GM23338 (cell line): Measurements from ENCODE around the gene WDR54. TPM values are rescaled to one million over a fixed set of nuclear protein-coding genes. Genes with fewer than 3 reads are reported as not detected.

Experiments used
- ATAC-seq: fragments of 200-7000 bp; cut with Tn5 transposase; 3 replicates; pipeline ENCODE4 v1.9.1; 2020
- DNase-seq: peaks from one replicate; pipeline ENCODE4 v3.0.0-alpha.2; 2015; ENCODE audit warnings: low spot score
- H2AFZ ChIP-seq: fragments of 200-600 bp; sonication (generic); 2 replicates; pipeline ENCODE4 v1.8.0; 2016; ENCODE audit warnings: antibody characterized with exemption, mild to moderate bottlenecking, moderate library complexity
- H3F3A ChIP-seq: fragments of 200-600 bp; sonication (generic); replicated peaks from 2 replicates; pipeline ENCODE4 v1.8.0; 2017; ENCODE audit warnings: antibody characterized with exemption, mixed run types, low read depth
- H3K27ac ChIP-seq: fragments of 200-600 bp; sonication (generic); 2 replicates; pipeline ENCODE4 v1.6.1; 2016; ENCODE audit warnings: low read depth
- H3K27me3 ChIP-seq: fragments of 200-600 bp; sonication (generic); 2 replicates; pipeline ENCODE4 v1.8.0; 2016; ENCODE audit warnings: mild to moderate bottlenecking, mixed run types, moderate library complexity; ENCODE audit not compliant: insufficient read depth
- H3K36me3 ChIP-seq: fragments of 200-600 bp; sonication (generic); 2 replicates; pipeline ENCODE4 v1.8.0; 2016; ENCODE audit warnings: mild to moderate bottlenecking; ENCODE audit not compliant: insufficient read depth
- H3K4me1 ChIP-seq: fragments of 200-600 bp; sonication (generic); 2 replicates; pipeline ENCODE4 v1.8.0; 2016; ENCODE audit warnings: mild to moderate bottlenecking, moderate library complexity; ENCODE audit not compliant: insufficient read depth
- H3K4me2 ChIP-seq: fragments of 200-600 bp; sonication (generic); 2 replicates; pipeline ENCODE4 v1.7.1; 2017; ENCODE audit warnings: mixed run types
- H3K4me3 ChIP-seq: fragments of 200-600 bp; sonication (generic); 2 replicates; pipeline ENCODE4 v1.6.1; 2016; ENCODE audit warnings: mixed run types
- H3K79me2 ChIP-seq: fragments of 200-600 bp; sonication (generic); replicated peaks from 2 replicates; pipeline ENCODE4 v1.8.0; 2017; ENCODE audit warnings: mild to moderate bottlenecking; ENCODE audit not compliant: insufficient read depth
- H3K9me2 ChIP-seq: fragments of 200-600 bp; sonication (generic); 2 replicates; pipeline ENCODE4 v1.8.0; 2017; ENCODE audit not compliant: insufficient read depth
- H4K20me1 ChIP-seq: fragments of 200-600 bp; sonication (generic); replicated peaks from 2 replicates; pipeline ENCODE4 v1.8.0; 2017; ENCODE audit warnings: mild to moderate bottlenecking; ENCODE audit not compliant: insufficient read depth
- H3K27ac Mint-ChIP-seq: 2 replicates; pipeline ENCODE4 v1.8.0; 2020; ENCODE audit warnings: inconsistent platforms, mild to moderate bottlenecking, moderate library complexity, mixed read lengths
- H3K27me3 Mint-ChIP-seq: 3 replicates; pipeline ENCODE4 v1.8.0; 2022; ENCODE audit warnings: low read depth, mild to moderate bottlenecking, moderate library complexity, mixed read lengths, inconsistent platforms; ENCODE audit not compliant: insufficient read depth, poor library complexity
- H3K36me3 Mint-ChIP-seq: 3 replicates; pipeline ENCODE4 v1.8.0; 2021; ENCODE audit warnings: low read depth, mild to moderate bottlenecking, inconsistent platforms, moderate library complexity, mixed read lengths
- H3K4me1 Mint-ChIP-seq: 3 replicates; pipeline ENCODE4 v1.8.0; 2020; ENCODE audit warnings: mild to moderate bottlenecking, inconsistent platforms, mixed read lengths
- H3K4me3 Mint-ChIP-seq: 3 replicates; pipeline ENCODE4 v1.8.0; 2021; ENCODE audit warnings: moderate library complexity, mild to moderate bottlenecking, inconsistent platforms, mixed read lengths
- H3K9me3 Mint-ChIP-seq: 3 replicates; pipeline ENCODE4 v1.8.0; 2020; ENCODE audit warnings: moderate library complexity, mild to moderate bottlenecking, inconsistent platforms, mixed read lengths
- EZH2 ChIP-seq: fragments of 200-600 bp; sonication (generic); IDR thresholded peaks from one replicate; pipeline ENCODE4 v1.8.0; 2017; ENCODE audit warnings: antibody characterized with exemption, mild to moderate bottlenecking, low read depth; ENCODE audit not compliant: unreplicated experiment
- EZH2phosphoT487 ChIP-seq: fragments of 200-600 bp; sonication (generic); IDR thresholded peaks from one replicate; pipeline ENCODE4 v1.8.1; 2018; ENCODE audit warnings: antibody characterized with exemption; ENCODE audit not compliant: unreplicated experiment
- JUNB ChIP-seq: IDR thresholded peaks from one replicate; pipeline ENCODE4 v1.6.1; 2016; ENCODE audit warnings: antibody characterized with exemption; ENCODE audit not compliant: unreplicated experiment
- POLR2AphosphoS5 ChIP-seq: IDR thresholded peaks from 2 replicates; pipeline ENCODE4 v1.6.1; 2016; ENCODE audit warnings: antibody characterized with exemption, low read depth
- ZNF114 ChIP-seq: fragments of 250-450 bp; sonication (Bioruptor Pico); IDR thresholded peaks from 2 replicates; pipeline ENCODE4 v1.5.0; 2020; ENCODE audit warnings: mild to moderate bottlenecking, moderate library complexity
- polyA plus RNA-seq: library from polyadenylated mRNA; unstranded; fragments of >200 nt; fragmentation: Nextera tagmentation; extraction: Ambion mirVana; gene quantifications from 2 replicates; pipeline ENCODE4 v1.2.1, GENCODE V29; 2016
- total RNA-seq: library from RNA; depleted of rRNA; stranded (reverse); fragments of >200 nt; shearing (Covaris generic); gene quantifications from 2 replicates; pipeline ENCODE4 v1.2.3, GENCODE V29; 2014
- TF ChIP-seq, protein P1 (sequence below): IDR thresholded peaks from 2 replicates; pipeline ENCODE4 v1.6.1; 2016; ENCODE audit warnings: antibody characterized with exemption
- TF ChIP-seq, protein P2 (sequence below): fragments of 250-450 bp; sonication (Bioruptor Pico); IDR thresholded peaks from 2 replicates; pipeline ENCODE4 v1.5.0; 2020; ENCODE audit warnings: mild to moderate bottlenecking, moderate library complexity
- TF ChIP-seq, protein P3 (sequence below): IDR thresholded peaks from one replicate; pipeline ENCODE4 v1.6.1; 2018; ENCODE audit warnings: antibody characterized with exemption; ENCODE audit not compliant: unreplicated experiment

The WDR54 gene
- total and polyA plus RNA-seq, 2 experiments from 2014 or later = 41.3 to 42.6 TPM

DNA sequence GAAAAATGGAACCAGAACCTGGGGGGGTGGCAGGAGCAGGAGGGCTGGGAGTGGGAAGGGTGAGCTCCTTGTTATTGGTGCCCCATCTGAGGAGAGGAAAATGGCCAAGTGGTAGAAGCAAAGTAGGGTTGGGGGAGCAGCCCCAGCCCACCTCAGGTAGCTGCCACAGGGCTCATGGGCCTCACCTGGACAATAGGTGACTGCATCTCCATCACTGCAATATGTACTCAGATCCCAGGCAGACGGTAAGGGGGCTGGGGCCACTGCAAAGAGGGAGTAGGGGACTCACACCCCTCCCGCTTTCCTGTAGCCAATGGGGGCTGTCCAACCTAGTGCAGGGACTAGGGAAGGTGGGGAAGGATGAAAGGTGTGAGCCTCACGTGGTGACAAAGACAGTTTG is 4.3 kb upstream of the WDR54 start:
- Histone ChIP-seq H3K9me2 (no peaks in the 10 kb centered on the region), H3K27me3 (peaks cover 41% of the 10 kb centered on the region), H3K79me2 (no peaks in the 10 kb centered on the region), H3K4me1 (peaks cover 16% of the 10 kb centered on the region), H2AFZ (no peak overlapping the region), H4K20me1 (no peaks in the 10 kb centered on the region), H3K36me3 (no peaks in the 10 kb centered on the region), H3K4me3 (no peak overlapping the region), H3F3A (peaks cover 6% of the 10 kb centered on the region; the same call in 1 of the 2 replicates), H3K4me2 (no peak overlapping the region), H3K27ac (no peak overlapping the region)
- Mint-ChIP-seq H3K4me3 (no peak overlapping the region), H3K9me3 (no peaks in the 10 kb centered on the region), H3K27ac (no peak overlapping the region), H3K27me3 (peaks cover 47% of the 10 kb centered on the region), H3K4me1 (peaks cover 16% of the 10 kb centered on the region; the same call in 2 of the 3 replicates), H3K36me3 (no peaks in the 10 kb centered on the region)
- ATAC-seq (no peak), DNase-seq (no peak)
- TF ChIP-seq, protein P1, sequence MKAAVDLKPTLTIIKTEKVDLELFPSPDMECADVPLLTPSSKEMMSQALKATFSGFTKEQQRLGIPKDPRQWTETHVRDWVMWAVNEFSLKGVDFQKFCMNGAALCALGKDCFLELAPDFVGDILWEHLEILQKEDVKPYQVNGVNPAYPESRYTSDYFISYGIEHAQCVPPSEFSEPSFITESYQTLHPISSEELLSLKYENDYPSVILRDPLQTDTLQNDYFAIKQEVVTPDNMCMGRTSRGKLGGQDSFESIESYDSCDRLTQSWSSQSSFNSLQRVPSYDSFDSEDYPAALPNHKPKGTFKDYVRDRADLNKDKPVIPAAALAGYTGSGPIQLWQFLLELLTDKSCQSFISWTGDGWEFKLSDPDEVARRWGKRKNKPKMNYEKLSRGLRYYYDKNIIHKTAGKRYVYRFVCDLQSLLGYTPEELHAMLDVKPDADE = no peak
- TF ChIP-seq EZH2 (no peak), EZH2phosphoT487 (no peak), JUNB (no peak), ZNF114 (CRISPR knock-in tag) (no peak), POLR2AphosphoS5 (no peak)
- TF ChIP-seq, protein P2, sequence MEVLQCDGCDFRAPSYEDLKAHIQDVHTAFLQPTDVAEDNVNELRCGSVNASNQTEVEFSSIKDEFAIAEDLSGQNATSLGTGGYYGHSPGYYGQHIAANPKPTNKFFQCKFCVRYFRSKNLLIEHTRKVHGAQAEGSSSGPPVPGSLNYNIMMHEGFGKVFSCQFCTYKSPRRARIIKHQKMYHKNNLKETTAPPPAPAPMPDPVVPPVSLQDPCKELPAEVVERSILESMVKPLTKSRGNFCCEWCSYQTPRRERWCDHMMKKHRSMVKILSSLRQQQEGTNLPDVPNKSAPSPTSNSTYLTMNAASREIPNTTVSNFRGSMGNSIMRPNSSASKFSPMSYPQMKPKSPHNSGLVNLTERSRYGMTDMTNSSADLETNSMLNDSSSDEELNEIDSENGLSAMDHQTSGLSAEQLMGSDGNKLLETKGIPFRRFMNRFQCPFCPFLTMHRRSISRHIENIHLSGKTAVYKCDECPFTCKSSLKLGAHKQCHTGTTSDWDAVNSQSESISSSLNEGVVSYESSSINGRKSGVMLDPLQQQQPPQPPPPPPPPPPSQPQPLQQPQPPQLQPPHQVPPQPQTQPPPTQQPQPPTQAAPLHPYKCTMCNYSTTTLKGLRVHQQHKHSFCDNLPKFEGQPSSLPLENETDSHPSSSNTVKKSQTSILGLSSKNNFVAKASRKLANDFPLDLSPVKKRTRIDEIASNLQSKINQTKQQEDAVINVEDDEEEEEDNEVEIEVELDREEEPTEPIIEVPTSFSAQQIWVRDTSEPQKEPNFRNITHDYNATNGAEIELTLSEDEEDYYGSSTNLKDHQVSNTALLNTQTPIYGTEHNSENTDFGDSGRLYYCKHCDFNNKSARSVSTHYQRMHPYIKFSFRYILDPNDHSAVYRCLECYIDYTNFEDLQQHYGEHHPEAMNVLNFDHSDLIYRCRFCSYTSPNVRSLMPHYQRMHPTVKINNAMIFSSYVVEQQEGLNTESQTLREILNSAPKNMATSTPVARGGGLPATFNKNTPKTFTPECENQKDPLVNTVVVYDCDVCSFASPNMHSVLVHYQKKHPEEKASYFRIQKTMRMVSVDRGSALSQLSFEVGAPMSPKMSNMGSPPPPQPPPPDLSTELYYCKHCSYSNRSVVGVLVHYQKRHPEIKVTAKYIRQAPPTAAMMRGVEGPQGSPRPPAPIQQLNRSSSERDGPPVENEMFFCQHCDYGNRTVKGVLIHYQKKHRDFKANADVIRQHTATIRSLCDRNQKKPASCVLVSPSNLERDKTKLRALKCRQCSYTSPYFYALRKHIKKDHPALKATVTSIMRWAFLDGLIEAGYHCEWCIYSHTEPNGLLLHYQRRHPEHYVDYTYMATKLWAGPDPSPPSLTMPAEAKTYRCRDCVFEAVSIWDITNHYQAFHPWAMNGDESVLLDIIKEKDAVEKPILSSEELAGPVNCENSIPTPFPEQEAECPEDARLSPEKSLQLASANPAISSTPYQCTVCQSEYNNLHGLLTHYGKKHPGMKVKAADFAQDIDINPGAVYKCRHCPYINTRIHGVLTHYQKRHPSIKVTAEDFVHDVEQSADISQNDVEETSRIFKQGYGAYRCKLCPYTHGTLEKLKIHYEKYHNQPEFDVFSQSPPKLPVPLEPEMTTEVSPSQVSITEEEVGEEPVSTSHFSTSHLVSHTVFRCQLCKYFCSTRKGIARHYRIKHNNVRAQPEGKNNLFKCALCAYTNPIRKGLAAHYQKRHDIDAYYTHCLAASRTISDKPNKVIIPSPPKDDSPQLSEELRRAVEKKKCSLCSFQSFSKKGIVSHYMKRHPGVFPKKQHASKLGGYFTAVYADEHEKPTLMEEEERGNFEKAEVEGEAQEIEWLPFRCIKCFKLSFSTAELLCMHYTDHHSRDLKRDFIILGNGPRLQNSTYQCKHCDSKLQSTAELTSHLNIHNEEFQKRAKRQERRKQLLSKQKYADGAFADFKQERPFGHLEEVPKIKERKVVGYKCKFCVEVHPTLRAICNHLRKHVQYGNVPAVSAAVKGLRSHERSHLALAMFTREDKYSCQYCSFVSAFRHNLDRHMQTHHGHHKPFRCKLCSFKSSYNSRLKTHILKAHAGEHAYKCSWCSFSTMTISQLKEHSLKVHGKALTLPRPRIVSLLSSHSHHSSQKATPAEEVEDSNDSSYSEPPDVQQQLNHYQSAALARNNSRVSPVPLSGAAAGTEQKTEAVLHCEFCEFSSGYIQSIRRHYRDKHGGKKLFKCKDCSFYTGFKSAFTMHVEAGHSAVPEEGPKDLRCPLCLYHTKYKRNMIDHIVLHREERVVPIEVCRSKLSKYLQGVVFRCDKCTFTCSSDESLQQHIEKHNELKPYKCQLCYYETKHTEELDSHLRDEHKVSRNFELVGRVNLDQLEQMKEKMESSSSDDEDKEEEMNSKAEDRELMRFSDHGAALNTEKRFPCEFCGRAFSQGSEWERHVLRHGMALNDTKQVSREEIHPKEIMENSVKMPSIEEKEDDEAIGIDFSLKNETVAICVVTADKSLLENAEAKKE (CRISPR knock-in tag) = no peak
- TF ChIP-seq, protein P3, sequence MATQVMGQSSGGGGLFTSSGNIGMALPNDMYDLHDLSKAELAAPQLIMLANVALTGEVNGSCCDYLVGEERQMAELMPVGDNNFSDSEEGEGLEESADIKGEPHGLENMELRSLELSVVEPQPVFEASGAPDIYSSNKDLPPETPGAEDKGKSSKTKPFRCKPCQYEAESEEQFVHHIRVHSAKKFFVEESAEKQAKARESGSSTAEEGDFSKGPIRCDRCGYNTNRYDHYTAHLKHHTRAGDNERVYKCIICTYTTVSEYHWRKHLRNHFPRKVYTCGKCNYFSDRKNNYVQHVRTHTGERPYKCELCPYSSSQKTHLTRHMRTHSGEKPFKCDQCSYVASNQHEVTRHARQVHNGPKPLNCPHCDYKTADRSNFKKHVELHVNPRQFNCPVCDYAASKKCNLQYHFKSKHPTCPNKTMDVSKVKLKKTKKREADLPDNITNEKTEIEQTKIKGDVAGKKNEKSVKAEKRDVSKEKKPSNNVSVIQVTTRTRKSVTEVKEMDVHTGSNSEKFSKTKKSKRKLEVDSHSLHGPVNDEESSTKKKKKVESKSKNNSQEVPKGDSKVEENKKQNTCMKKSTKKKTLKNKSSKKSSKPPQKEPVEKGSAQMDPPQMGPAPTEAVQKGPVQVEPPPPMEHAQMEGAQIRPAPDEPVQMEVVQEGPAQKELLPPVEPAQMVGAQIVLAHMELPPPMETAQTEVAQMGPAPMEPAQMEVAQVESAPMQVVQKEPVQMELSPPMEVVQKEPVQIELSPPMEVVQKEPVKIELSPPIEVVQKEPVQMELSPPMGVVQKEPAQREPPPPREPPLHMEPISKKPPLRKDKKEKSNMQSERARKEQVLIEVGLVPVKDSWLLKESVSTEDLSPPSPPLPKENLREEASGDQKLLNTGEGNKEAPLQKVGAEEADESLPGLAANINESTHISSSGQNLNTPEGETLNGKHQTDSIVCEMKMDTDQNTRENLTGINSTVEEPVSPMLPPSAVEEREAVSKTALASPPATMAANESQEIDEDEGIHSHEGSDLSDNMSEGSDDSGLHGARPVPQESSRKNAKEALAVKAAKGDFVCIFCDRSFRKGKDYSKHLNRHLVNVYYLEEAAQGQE = no peak
